Rectal smooth muscle tissue (tissue), 1 donor: ENCODE results near the gene MAFF.

Source experiments
- H3K27ac ChIP-seq: one replicate; pipeline ENCODE4 v1.7.0; 2013; ENCODE audit warnings: low read depth, low read length, inconsistent platforms
- H3K27me3 ChIP-seq: one replicate; pipeline ENCODE4 v1.7.0; 2013; ENCODE audit warnings: low read length; ENCODE audit not compliant: control insufficient read depth, insufficient read depth
- H3K36me3 ChIP-seq: one replicate; pipeline ENCODE4 v1.7.0; 2013; ENCODE audit warnings: low read length; ENCODE audit not compliant: control insufficient read depth, insufficient read depth
- H3K4me1 ChIP-seq: one replicate; pipeline ENCODE4 v1.7.0; 2013; ENCODE audit warnings: low read length; ENCODE audit not compliant: control insufficient read depth, insufficient read depth
- H3K4me3 ChIP-seq: one replicate; pipeline ENCODE4 v1.7.0; 2013; ENCODE audit warnings: low read length
- H3K9ac ChIP-seq: one replicate; pipeline ENCODE4 v1.7.0; 2013; ENCODE audit warnings: low read length

The MAFF gene

DNA sequence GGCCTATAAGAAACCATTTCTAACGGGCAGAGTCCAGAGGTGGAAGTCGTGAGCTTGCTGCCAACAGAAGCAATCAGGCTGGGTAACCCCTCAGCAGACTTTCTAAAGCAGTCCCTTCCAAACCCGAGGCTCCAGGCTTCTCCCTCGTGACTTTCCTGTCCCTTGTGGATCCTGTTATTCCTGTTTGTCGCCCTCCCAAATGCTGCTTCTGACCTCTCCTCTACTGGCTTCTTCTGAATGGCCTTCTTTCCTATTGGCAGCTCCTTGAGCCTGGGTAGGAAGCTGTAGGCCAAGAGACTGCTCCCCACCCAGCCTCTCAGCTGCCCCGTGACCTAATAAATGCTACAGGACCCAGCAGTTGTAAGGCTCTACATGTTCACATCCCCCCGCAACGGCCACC, 35.0 kb downstream of the MAFF start:
- H3K4me1 ChIP-seq: peaks cover 12% of the 10 kb centered on the region
- H3K9ac ChIP-seq: no peak overlapping the region
- H3K36me3 ChIP-seq: peaks cover 11% of the 10 kb centered on the region
- H3K27me3 ChIP-seq: no peaks in the 10 kb centered on the region
- no peak overlapping the region for H3K27ac ChIP-seq
- H3K4me3 ChIP-seq: no peak overlapping the region

DNA sequence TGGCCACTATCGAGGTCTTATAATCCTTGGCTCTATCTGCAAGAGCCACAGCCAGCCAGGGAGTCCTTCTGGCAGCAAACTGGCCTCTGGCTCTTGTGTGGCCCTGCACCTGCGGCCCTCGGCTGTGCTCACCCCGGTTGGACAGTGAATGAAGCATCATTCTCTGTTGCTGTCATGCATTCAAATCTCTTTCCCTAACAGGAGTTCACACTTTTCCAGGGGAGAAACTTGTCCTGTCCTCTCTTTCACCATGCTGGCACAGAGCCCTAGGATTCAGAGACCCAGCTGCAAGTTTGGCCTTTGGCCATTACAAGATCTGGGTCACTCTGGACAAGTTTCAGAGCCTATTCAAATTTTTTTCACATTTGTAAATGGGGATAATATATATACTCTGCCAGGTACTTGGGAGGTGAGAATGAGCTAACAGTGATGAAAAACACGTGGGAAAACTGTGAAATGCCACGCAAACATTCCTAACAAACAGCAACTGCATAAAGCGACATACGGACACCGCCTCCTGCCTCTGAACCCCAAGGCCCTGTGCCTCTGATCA, 36.8 kb downstream of the MAFF start:
- Histone ChIP-seq H3K4me1 (peaks cover 12% of the 10 kb centered on the region), H3K36me3 (peaks cover 3% of the 10 kb centered on the region), H3K9ac (no peak overlapping the region), H3K27me3 (no peaks in the 10 kb centered on the region), H3K4me3 (no peak overlapping the region), H3K27ac (no peak overlapping the region)

DNA sequence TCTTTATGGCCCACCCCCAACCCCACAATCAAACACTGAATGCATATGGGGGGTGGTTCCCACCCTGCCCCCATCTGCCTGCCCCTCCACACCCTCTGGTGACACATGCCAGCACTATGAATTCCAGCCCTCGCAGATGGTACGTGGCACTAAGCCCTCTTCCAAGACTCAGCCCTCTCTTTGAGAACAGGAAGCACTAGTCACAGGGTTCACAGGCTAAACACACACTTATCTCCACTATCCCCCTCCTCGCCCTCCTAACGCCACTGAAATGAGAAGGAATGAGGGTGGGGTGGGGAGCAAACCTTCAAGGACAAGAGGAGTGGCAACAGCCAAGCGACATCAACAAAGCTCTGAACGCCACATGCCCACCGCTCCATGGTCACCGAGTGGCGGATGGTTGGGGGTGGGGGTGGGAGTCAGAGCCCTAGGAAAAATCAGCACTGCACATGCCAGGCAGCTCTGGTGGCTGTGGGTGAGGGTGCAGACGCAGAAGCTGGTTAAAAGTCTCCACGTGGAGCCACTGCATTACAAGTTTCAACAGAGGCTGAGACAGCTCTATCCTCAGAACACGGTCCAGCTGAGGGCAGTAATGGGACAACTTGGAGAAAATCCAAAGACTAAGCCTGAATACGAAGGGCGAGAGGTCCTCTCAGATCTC, 37.4 kb downstream of the MAFF start:
- Histone ChIP-seq H3K27me3 (no peaks in the 10 kb centered on the region), H3K27ac (no peak overlapping the region), H3K4me1 (peaks cover 12% of the 10 kb centered on the region), H3K9ac (no peak overlapping the region), H3K4me3 (no peak overlapping the region), H3K36me3 (peaks cover 3% of the 10 kb centered on the region)

DNA sequence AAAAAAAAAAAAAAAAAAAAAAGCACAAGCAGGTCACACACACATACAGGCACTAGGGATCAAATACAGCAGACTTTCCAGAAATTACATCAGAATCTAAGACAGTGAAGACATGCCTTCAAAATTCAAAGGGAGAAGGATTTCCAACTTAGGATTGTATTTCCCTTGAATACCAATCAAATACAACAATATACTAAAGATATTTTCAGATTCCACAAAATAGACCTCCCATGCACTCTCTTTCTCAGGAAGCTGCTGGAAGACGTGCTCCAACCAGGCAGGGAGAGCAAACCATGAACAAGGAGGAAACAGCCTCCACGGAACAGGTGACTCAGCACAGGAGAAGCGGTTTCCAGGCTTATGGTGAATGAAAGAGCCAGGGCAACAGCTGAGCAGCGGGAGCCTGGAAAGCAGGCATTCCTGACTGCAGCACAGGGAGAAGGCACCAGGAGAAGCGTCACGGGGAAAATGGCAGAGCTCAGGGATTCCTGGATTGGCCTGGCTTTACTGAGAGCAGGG, 39.0 kb downstream of the MAFF start:
- no peak overlapping the region for H3K9ac ChIP-seq
- peaks cover 7% of the 10 kb centered on the region for H3K36me3 ChIP-seq
- H3K4me1 ChIP-seq: peaks cover 12% of the 10 kb centered on the region
- H3K27ac ChIP-seq: no peak overlapping the region
- no peak overlapping the region for H3K4me3 ChIP-seq
- no peaks in the 10 kb centered on the region for H3K27me3 ChIP-seq

DNA sequence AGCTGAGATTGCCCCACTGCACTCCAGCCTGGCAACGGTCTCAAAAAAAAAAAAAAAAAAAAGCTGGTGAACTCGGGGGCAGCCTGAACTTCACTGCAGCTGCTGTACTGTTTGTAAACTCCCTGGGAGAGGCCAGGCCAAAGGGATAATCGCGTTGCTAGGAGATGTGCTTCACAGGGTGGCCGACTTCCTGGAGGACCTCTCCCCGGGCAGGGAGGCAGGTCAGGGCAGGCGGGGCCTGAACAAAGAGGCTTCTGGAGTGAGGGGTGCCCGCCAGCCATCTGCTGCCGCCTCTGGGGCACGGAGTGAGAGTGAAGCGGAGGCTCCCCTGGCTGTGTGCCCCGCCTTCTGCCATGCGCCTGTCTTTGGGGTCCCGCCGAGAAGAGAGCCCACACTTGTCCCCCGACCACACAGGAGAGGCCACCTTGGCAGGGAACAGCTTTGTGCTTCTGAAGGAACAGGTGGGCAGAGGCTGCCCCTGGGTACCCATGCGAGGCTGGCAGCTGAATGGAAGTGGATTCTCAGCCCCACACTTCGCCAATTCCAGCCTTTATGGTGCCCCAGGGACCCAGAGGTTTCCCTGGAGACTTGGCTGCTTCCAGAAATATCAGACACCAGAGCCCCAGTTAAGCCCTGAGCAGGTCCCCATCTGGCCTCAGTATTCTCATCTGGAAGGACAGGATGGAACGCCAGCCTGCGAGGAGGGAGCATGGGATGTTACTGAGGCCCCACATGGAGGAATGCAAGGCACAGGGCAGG, 41.4 kb downstream of the MAFF start:
- Histone ChIP-seq H3K36me3 (peaks cover 23% of the 10 kb centered on the region), H3K4me1 (peaks cover 19% of the 10 kb centered on the region), H3K9ac (no peak overlapping the region), H3K27me3 (no peaks in the 10 kb centered on the region), H3K27ac (no peak overlapping the region), H3K4me3 (no peak overlapping the region)

DNA sequence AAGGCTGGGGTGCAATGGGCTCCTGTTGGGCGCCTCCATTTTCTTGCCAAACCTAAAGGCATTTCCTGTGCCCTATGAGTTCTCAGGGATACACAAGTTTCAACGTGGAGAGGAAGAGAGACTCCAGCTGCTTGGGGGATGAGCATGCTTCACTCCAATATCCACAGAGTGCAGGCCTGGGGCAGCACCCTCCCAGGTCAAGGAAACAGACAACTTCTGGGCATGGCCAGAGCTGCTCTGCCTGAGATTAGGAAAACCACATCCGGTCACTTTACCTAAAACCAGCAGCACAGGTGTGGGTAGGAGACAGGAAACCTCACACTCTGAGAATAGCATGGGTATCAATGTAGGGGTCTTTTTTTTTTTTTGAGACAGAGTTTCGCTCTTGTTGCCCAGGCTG, 42.3 kb downstream of the MAFF start:
- Histone ChIP-seq H3K27me3 (no peaks in the 10 kb centered on the region), H3K9ac (no peak overlapping the region), H3K4me3 (no peak overlapping the region), H3K27ac (no peak overlapping the region), H3K4me1 (peaks cover 11% of the 10 kb centered on the region), H3K36me3 (peaks cover 23% of the 10 kb centered on the region)

DNA sequence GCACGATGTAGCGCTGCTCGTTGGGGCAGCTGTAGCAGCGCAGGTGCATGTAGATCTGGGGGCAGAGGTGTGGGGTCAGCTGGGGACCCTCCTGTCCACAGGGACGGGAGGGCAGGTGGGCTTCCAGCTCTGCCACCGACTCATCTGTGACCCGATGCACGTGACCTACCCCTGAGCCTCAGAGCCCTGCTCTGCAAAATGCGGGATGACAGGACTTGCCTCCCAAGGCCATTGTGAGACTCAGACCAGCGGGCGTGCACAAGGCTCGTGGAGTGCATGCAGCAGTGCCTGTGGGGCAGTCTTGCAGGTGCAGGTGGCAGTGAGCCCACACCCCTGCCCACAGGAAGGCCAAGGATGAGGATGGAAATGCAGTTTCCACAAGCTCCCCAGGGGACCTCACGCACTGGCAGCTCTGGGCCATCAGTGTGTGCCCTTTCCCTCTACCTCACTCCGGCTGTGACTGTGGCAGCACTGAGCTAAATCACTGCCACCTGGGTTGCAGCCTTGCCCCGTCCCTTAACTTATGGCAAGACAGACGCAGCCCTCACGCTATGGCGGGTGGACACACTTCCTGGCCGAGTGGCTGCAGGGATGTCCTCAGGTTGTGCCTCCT, 44.4 kb downstream of the MAFF start:
- Histone ChIP-seq H3K9ac (no peak overlapping the region), H3K27me3 (no peaks in the 10 kb centered on the region), H3K4me1 (peaks cover 7% of the 10 kb centered on the region), H3K4me3 (no peak overlapping the region), H3K27ac (no peak overlapping the region), H3K36me3 (peaks cover 23% of the 10 kb centered on the region)

DNA sequence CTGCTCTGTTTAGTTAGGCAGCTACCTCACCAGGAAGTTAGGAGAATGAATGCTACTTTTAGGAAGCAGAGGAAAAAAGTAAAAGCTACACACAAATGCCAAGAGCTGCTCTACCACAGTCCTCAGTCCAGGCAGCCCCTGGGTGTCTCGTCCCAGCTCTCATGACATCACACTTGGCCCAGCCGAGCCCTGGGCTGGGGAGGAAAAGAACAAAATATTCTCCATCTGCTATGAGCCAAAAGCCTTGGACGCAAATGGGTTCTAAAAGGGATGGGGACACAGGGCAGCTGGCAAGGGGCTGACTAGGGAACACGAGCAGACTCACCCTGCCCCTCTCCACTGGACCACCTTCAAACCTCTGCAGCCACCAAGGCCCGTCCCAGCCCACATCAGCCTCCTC, 44.9 kb downstream of the MAFF start:
- Histone ChIP-seq H3K4me1 (peaks cover 7% of the 10 kb centered on the region), H3K4me3 (no peak overlapping the region), H3K9ac (no peak overlapping the region), H3K36me3 (peaks cover 23% of the 10 kb centered on the region), H3K27ac (no peak overlapping the region), H3K27me3 (no peaks in the 10 kb centered on the region)

DNA sequence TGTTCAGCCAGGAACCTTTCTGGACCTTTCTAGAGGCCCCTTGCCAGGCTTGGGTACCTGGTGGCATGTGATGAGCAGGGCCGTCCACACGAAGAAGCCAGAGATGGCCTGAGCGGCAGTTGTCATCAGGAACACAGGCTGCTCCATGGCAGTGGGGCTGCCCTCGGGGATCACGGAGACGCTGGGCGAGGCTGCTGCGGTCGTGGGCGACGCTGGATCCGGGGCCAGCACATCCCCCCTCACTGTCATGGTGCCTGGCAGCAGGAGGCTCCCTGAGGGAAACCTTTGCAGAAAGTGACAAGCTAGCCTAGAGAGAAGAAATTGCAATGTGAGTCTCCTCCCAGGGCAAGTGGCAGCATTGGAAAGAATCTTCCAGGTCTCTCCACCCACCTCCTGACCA, 45.9 kb downstream of the MAFF start:
- H3K27ac ChIP-seq: no peak overlapping the region

DNA sequence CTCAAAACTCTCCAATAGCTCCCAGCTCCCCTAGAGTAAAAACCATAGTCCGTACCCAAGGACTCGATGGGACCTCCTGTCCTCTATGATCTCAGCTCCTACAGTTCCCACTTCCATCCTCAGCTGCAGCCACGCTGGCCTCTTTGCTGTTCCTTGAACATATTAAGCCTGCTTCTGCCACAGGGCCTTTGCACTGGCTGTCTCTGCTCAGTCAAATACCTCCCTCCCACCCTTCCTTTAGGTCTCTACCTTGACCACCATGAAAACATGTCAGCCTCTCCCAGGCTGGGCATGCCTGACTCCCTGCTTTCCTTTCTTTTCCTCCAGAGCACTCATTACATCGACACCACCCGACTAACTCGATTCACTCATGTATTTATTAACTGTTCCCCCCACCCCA, 46.5 kb downstream of the MAFF start:
- H3K27ac ChIP-seq: no peak overlapping the region
- no peak overlapping the region for H3K4me3 ChIP-seq
- H3K9ac ChIP-seq: no peak overlapping the region
- H3K27me3 ChIP-seq: no peaks in the 10 kb centered on the region
- H3K4me1 ChIP-seq: peaks cover 7% of the 10 kb centered on the region
- peaks cover 23% of the 10 kb centered on the region for H3K36me3 ChIP-seq

More for the DNA sequence above, 45.9 kb downstream of the MAFF start:
- Histone ChIP-seq H3K27me3 (no peaks in the 10 kb centered on the region), H3K36me3 (peaks cover 23% of the 10 kb centered on the region), H3K4me1 (peaks cover 7% of the 10 kb centered on the region), H3K9ac (peak overlapping the region; percentile 6), H3K4me3 (no peak overlapping the region)

DNA sequence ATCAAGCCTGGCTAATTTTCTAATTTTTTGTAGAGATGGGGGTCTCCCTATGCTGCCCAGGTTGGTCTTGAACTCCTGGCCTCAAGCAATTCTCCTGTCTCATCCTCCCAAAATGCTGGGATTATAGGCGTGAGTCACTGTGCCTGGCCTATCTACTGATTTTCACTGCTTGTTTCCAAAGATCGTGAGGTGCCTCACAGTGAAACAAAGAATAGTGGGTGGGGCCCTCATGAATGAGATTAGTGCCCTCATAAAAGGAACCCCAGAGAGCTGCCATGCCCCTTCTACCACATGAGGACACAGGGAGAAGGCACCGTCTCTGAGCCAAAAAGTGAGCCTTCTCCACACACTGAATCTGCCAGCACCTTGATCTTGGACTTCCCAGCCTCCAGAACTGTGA, 47.5 kb downstream of the MAFF start:
- Histone ChIP-seq H3K4me3 (no peak overlapping the region), H3K4me1 (peaks cover 7% of the 10 kb centered on the region), H3K27ac (no peak overlapping the region), H3K27me3 (no peaks in the 10 kb centered on the region), H3K9ac (no peak overlapping the region), H3K36me3 (peaks cover 23% of the 10 kb centered on the region)

DNA sequence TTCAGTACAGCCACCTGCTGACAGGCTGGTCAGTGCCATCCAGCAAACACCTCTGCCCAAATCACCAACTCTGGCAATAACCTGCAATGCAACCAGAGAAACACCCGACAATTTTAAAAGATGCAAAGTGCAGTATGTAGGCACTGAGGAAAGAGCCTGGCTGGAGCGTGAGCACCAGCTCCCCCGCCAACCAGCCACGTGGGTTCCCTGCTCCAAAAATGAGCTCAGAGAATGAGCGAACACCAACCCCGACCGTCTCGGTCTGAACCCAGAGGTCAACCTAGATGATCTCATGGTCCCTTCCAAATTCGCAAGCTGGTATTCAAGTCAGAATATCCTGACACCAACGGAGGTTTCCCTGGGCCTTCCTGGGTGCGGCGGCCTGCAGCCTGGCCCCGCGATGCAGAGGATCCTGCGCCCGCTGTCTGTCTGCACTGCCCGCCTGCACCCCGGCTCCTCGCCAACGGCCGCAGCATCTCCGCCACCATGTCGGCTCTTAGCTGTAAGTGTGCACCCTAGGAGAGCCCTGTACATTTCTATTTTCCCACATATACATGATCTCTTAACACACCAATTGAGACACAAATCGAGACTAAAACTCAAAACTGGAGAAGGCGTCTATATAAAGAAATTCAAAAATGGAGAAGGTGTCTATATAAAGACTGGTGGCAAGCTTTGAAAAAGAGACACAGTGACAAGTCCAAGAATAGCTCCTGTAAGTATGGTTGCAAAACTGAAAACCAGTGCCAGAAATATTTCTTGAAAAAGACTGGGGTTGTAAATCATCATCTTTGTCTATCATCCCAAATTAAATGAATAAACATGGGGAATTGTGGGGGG, 48.2 kb downstream of the MAFF start:
- no peaks in the 10 kb centered on the region for H3K27me3 ChIP-seq
- H3K4me3 ChIP-seq: no peak overlapping the region
- no peak overlapping the region for H3K27ac ChIP-seq
- no peak overlapping the region for H3K9ac ChIP-seq
- peaks cover 19% of the 10 kb centered on the region for H3K36me3 ChIP-seq
- H3K4me1 ChIP-seq: peaks cover 7% of the 10 kb centered on the region
